Lower leg skin (tissue), 4 donors: Measurements from ENCODE around the gene UGT1A1. TPM values are rescaled to one million over a fixed set of nuclear protein-coding genes. Genes with fewer than 3 reads are reported as not detected.

Experiments
- DNase-seq, 2 donors: peaks; one replicate each; pipeline ENCODE4 v3.0.0-alpha.2; 2019; ENCODE audit warnings: low spot score in 2 of 2
- H3K4me3 ChIP-seq: fragments of 200-600 bp; sonication (generic); 2 replicates; pipeline ENCODE4 v1.5.1; 2017; ENCODE audit warnings: mild to moderate bottlenecking, low read depth; ENCODE audit not compliant: poor library complexity, severe bottlenecking
- POLR2A ChIP-seq, 2 donors: fragments of 450-650 bp; IDR thresholded peaks; one replicate each; pipeline ENCODE4 v1.6.1; 2016 to 2017; ENCODE audit warnings: antibody characterized with exemption in 2 of 2, mild to moderate bottlenecking in 1 of 2, moderate library complexity in 1 of 2
- WGBS, 2 donors: methylation state at CpG; one replicate each; pipeline ENCODE4 v1.1.5; 2018; 5-methylcytosine and 5-hydroxymethylcytosine counted together
- intact Hi-C: fragments of 100-400 bp; cut with DNase I; formaldehyde crosslinking; loops from one replicate; pipeline ENCODE4 v1.15.0; 2023; ENCODE audit warnings: low total_unique reads
- total RNA-seq, 4 donors: library from RNA; depleted of rRNA; stranded (reverse); fragments of >200 nt; gene quantifications; one replicate each; pipeline ENCODE4 v1.1.0, GENCODE V29; 2016
- TF ChIP-seq, protein P1 (sequence below), 3 donors: fragments of 450-650 bp; IDR thresholded peaks; one replicate each; pipeline ENCODE4 v1.5.1; 2016; ENCODE audit warnings: antibody characterized with exemption in 3 of 3, mild to moderate bottlenecking in 3 of 3, moderate library complexity in 2 of 3

The UGT1A1 gene
- total RNA-seq, 4 donors from 2014 or later: 0.21 to 0.80 (median 0.36) TPM

DNA sequence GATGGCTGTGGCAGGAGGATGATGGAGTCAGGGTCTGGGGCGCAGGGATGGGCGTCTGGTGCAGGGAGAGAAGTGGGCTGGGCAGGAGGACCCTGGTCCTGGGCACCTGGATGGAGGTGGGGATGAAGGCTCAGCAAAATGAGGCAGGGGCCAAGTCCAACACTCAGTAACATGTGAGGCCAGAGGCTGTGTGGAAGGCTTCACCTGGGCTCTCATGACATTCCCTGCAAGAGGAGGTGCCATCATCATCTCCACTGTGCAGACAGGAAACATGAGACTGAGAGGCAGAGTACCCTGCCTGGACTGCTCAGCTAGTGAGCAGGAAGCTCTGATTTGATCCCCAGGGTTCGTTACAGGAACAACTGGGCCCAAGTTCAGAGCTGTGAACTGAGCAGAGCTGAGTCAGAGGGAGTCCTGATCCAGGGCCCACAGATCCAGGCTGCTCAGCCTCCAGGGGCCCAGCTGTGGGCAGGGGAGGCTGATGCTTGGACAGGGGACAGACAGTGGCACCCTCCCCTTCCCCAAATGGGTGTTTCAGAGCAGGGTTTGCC is 57.4 kb downstream of the UGT1A1 start:
- intact Hi-C loops: no loop called here
- DNase-seq: peak in 1 of 2 donors; percentile 58
- no peak overlapping the region for H3K4me3 ChIP-seq
- TF ChIP-seq POLR2A (IDR thresholded peaks at IDR 0.05): no peak
- TF ChIP-seq, protein P1, sequence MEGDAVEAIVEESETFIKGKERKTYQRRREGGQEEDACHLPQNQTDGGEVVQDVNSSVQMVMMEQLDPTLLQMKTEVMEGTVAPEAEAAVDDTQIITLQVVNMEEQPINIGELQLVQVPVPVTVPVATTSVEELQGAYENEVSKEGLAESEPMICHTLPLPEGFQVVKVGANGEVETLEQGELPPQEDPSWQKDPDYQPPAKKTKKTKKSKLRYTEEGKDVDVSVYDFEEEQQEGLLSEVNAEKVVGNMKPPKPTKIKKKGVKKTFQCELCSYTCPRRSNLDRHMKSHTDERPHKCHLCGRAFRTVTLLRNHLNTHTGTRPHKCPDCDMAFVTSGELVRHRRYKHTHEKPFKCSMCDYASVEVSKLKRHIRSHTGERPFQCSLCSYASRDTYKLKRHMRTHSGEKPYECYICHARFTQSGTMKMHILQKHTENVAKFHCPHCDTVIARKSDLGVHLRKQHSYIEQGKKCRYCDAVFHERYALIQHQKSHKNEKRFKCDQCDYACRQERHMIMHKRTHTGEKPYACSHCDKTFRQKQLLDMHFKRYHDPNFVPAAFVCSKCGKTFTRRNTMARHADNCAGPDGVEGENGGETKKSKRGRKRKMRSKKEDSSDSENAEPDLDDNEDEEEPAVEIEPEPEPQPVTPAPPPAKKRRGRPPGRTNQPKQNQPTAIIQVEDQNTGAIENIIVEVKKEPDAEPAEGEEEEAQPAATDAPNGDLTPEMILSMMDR (IDR thresholded peaks at IDR 0.05): no peak
- 78 to 81% methylated on average over 3 of the region's 3 CpGs for WGBS, 2 donors

DNA sequence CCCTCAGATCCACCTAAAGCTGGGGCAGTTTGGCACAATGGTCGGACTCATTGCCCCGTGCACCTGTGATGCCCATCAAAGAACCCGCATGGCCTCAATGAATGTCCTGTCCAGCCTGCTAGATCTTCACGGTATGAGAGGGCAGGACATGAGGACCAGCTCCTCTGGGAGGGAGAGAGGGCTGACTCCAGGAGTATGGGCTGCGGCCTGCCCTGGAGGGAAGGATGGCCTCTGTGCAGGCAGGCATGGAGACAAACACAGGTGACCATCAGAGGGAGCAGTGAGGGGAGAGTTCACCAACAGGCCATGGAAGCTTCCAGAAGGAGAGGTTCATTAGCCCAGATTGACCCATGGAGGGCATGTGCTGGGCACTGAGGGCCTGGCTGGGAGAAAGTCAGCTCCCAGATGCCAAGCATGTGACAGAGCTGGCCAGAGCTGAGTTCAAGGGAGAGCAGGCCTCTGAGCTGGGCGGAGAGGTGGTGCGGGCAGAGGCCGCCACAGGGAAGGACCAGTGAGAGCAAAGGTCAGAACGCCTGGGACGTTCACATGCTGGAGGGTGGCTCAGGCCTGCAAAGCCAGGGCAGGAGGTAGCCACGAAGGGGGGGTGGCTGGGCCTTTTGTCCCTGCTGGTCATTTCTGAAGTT is 58.0 kb downstream of the UGT1A1 start:
- TF ChIP-seq POLR2A (IDR thresholded peaks at IDR 0.05): no peak
- TF ChIP-seq, protein P1 (IDR thresholded peaks at IDR 0.05): no peak
- DNase-seq: peak in 1 of 2 donors; percentile 63

DNA sequence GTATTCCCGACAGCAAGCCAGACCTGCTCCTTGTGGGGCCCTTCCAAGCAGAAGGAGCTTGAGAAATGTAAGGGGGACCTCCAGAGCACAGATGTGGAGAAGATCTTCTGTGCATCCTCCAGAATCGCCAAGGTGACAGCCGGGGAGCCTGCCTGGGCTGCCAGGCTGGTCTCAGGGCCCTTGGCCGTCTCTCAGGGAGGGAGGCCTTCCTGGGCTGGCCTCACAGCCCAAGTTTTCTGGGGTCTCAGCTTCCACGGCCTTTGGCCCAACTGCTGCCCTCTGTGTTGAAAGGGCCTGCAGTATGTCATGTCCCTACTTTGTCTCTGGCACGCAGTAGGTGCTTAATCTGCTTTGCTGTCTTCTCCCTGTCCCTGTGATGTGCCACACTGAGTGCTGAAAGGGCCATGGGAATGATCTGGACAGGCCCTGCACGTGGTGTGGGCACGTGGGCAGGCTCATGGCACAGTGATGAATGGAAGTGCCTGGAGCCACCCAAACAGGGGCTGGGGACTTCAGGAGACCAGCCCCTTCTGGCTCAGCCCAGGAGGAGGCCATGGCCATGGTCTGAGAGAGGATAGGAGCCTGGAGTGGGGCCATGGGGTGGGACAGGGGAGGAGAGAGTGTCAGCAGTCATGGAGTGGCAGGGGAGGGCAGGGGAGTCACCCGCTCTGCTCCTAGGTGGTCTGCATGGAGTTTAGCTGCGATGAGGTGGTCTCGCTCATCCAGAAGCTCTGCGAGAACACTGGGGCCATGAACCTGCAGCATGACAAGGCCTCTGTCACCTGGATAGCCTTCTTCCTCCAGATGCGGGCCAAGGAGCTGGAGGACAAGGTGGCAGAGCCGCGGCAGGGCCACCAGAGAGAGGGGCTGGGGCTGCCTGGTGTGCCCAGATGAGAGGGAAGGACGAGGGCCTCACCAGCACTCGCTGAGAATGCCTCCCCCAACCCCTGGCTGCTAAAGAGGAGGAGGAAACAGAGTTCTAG is 58.9 kb downstream of the UGT1A1 start:
- no peak overlapping the region for H3K4me3 ChIP-seq
- intact Hi-C loops: no loop called here
- 82 to 84% methylated on average over 13 to 17 of the region's 17 CpGs for WGBS, 2 donors
- TF ChIP-seq, protein P1 (IDR thresholded peaks at IDR 0.05): no peak
- no peak for TF ChIP-seq POLR2A (IDR thresholded peaks at IDR 0.05)
- peak in 1 of 2 donors; percentile 83 for DNase-seq

More for the DNA sequence above, 58.0 kb downstream of the UGT1A1 start:
- no peak overlapping the region for H3K4me3 ChIP-seq
- intact Hi-C loops: no loop called here
- 94 to 95% methylated on average over 11 of the region's 11 CpGs for WGBS, 2 donors

DNA sequence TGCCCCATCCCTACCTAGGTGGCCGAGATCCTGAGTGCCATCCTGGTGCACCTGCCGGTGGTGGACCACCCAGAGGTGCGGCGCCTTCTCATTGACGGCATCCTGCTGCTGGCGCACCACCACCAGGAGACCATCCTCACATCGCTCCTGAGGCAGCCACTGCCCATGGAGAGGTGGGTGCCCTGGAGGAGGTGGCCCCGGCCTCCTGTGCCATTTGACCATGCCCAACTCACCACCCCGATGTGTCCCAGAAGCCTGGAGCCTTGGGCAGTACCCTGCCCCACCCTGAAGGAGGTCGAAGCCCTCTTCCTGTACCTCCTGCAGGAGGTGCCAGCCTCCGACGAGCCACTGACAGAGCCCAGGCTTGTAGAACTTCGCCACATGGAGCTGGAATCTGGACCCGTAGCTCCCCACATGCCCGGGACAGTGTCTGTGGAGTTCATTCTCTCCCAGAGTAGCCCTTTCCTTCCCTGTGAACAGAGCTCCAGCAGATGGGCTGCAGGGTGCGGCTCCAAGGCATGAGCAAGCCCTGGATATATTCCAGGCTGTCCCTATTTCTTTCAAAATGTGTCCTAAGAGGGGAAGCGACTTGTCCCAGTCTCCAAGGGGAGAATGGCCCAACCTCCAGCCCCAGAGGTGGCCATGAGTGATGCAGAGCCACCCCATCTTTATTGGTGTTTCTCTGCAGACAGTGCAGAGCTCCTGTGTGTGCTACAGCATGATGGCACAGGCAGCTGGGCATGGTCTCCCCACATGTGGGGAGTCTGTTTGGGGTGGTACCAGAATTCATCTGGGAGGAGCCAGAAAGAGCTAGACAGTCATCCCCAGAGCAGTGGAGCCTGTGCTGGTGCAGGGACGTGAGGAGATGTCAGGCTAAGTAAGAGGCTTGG is 60.1 kb downstream of the UGT1A1 start:
- DNase-seq: peak in 1 of 2 donors; percentile 61
- no peak overlapping the region for H3K4me3 ChIP-seq
- TF ChIP-seq, protein P1 (IDR thresholded peaks at IDR 0.05): no peak
- no peak for TF ChIP-seq POLR2A (IDR thresholded peaks at IDR 0.05)
- 69 to 70% methylated on average over 5 to 14 of the region's 18 CpGs for WGBS, 2 donors
- intact Hi-C loops: no loop called here

DNA sequence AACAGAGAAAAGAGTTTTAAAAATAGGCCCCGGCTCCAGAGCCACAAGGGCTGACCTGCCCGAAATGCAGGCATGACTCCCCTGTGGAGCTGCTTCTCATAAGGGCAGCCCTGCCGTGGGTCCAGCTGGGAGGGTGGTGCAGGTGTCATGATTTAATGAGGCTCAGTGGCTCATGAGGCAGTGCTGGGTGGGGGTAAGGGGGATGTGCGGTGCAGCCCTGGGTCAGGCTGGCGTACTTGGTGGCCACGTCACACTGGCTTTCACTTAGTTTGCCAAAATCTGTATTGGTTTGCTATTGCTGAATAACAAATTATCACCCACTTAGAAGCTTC is 60.7 kb downstream of the UGT1A1 start:
- peak in 1 of 2 donors; percentile 67 for DNase-seq
- 80 to 89% methylated on average over 6 of the region's 6 CpGs for WGBS, 2 donors
- intact Hi-C loops: no loop called here
- TF ChIP-seq POLR2A (IDR thresholded peaks at IDR 0.05): no peak
- TF ChIP-seq, protein P1 (IDR thresholded peaks at IDR 0.05): no peak
- H3K4me3 ChIP-seq: no peak overlapping the region
